Activated CD8-positive, alpha-beta T cell treated with anti-CD3 and anti-CD28 coated beads, Interleukin-2, amount 10 ng/mL, durations not matched to agents 7 days and 5 days (primary cell): ENCODE data around the gene DHRS4. TPM values are rescaled to one million over a fixed set of nuclear protein-coding genes. Genes with fewer than 3 reads are reported as not detected.
"Not testable (repeated sequence)": the region's sequence is repeated elsewhere in the genome, so short reads cannot be mapped to it uniquely, and the experiment has no call there.

Experiments
- ATAC-seq: fragments of 150-1000 bp; cut with Tn5 transposase; one replicate; pipeline ENCODE4 v1.10.0; 2021; ENCODE audit warnings: moderate library complexity
- CTCF ChIA-PET: fragments of 350-600 bp; sonication (Branson Sonifier 250); formaldehyde crosslinking; loops from one replicate; lab custom pipeline; 2021; ENCODE audit warnings: antibody characterized with exemption; lab: Charles Lee
- POLR2A ChIA-PET: fragments of 350-600 bp; sonication (Branson Sonifier 250); formaldehyde crosslinking; loops from one replicate; lab custom pipeline; 2021; ENCODE audit warnings: antibody characterized with exemption; lab: Charles Lee
- DNase-seq: peaks from one replicate; pipeline ENCODE4 v3.0.0-alpha.2; 2020
- H3K27ac Mint-ChIP-seq: one replicate; pipeline ENCODE4 v1.8.0; 2021; ENCODE audit warnings: mild to moderate bottlenecking, mixed read lengths
- H3K27me3 Mint-ChIP-seq: one replicate; pipeline ENCODE4 v1.8.0; 2021; ENCODE audit warnings: low read depth, mixed read lengths
- H3K36me3 Mint-ChIP-seq: one replicate; pipeline ENCODE4 v1.8.0; 2021; ENCODE audit warnings: low read depth, mixed read lengths
- H3K4me1 Mint-ChIP-seq: one replicate; pipeline ENCODE4 v1.8.0; 2021; ENCODE audit warnings: low read depth, mixed read lengths
- H3K4me3 Mint-ChIP-seq: one replicate; pipeline ENCODE4 v1.8.0; 2021; ENCODE audit warnings: mild to moderate bottlenecking, mixed read lengths
- H3K9me3 Mint-ChIP-seq: one replicate; pipeline ENCODE4 v1.8.0; 2022; ENCODE audit warnings: mixed read lengths; ENCODE audit not compliant: insufficient read depth
- total RNA-seq, 2 experiments: library from RNA; stranded (reverse); gene quantifications; one replicate each; pipeline ENCODE4 v1.2.3, GENCODE V29; 2021

DHRS4 gene
- total RNA-seq, 2 experiments from 2014 or later: 18.3 to 19.4 TPM

DNA sequence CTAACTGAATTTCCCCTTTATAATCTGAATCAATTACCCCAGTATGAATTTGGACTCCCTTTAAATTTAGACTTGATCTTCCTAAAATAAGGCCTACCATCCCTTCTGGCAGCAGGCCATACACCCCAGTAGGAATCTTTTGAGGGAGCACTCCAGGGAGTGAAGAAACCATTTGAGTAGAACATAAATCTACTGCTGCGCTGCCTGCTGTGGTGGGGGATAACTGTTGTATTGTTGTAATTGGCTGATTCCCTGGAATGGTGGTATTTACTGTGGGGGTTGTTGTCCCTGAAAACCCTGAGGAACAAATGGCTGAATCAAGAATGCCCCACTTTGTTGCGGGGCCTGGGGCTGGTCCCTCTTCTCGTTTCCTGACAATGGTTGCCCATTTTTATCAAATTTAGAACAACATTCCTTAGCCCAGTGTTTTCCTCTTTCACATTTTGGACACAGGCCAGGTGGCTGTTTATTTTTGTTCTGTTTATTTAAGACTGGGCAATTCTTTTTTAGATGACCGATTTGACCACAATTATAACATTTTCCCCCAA, 59.2 kb downstream of the DHRS4 start:
- H3K4me3 Mint-ChIP-seq, ATAC-seq, POLR2A ChIA-PET, DNase-seq, H3K27ac Mint-ChIP-seq, H3K9me3 Mint-ChIP-seq: not testable (repeated sequence)
- CTCF ChIA-PET: interaction anchor here (1.6 kb wide), 1 partner anchor 78 kb away, joined by 5 read pairs; no protein-coding TSS in a partner anchor
- H3K27me3 Mint-ChIP-seq: peaks cover 14% of the 10 kb centered on the region
- H3K4me1 Mint-ChIP-seq: peaks cover 33% of the 10 kb centered on the region
- peaks cover 14% of the 10 kb centered on the region for H3K36me3 Mint-ChIP-seq

DNA sequence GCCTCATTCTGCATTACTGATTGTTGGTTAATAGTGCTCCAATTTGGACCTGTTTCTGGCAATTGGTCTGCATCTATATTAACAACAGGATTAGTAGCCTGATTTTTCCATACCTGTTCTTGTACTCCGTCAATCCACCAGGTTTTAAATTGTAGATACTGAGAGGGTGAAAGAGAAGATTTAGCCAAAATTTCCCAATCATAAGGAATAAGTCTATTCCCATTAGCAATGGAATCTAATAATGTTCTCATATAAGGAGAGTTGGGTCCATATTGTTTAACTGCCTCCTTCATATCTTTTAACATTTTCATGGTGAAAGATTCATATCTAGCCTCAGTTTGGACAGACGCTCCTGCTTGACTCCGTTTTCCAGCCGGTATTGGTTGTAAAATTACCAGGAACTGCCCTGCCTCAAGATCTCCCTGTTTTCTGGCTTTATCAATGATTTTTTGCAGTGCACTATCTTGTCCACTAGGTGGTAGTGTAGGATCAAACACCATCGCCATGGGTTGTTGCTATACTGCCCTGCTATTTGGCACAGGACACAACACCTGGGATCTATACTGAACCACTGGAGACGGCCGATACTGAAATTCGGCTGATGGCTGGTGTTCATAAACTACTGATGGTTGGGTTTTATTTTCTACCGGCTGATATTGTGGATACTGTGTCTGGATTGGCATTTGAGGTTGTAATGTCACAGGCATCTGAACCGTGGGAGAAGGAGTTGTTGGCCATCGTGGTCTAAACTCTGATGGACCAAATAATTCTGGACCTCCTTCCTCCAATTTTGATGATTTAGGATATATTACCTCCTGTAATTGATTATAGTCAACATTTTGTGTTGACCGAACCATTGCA, 60.3 kb downstream of the DHRS4 start:
- peaks cover 10% of the 10 kb centered on the region for H3K36me3 Mint-ChIP-seq
- CTCF ChIA-PET: interaction anchor here (0.7 to 1.6 kb wide), 6 partner anchors 32 to 95 kb away, joined by 3 to 7 read pairs (median 4); no protein-coding TSS in a partner anchor
- ATAC-seq (peak; percentile 90), DNase-seq (peak; percentile 67)
- H3K4me3 Mint-ChIP-seq: no peak overlapping the region
- peaks cover 21% of the 10 kb centered on the region for H3K27me3 Mint-ChIP-seq
- POLR2A ChIA-PET: no interaction called here
- no peak overlapping the region for H3K27ac Mint-ChIP-seq
- H3K9me3 Mint-ChIP-seq: no peaks in the 10 kb centered on the region
- H3K4me1 Mint-ChIP-seq: peaks cover 23% of the 10 kb centered on the region

DNA sequence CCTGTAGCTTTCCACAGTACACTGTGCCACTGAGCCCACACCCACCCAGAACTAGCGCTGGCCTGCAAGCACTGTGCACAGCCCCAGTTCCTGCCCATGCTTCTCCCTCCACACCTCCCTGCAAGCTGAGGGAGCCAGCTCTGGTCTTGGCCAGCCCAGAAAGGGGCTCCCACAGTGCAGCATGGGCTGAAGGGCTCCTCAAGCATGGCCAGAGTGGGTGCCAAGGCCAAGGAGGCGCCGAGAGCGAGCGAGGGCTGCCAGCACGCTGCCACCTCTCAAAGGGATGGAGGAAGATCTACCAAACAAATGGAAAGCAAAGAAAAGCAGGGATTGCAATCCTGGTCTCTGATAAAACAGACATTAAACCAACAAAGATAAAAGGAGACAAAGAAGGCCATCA, 62.2 kb downstream of the DHRS4 start:
- DNase-seq, H3K4me3 Mint-ChIP-seq, POLR2A ChIA-PET, H3K27ac Mint-ChIP-seq, ATAC-seq, H3K36me3 Mint-ChIP-seq, H3K9me3 Mint-ChIP-seq, H3K4me1 Mint-ChIP-seq: not testable (repeated sequence)
- H3K27me3 Mint-ChIP-seq: peaks cover 23% of the 10 kb centered on the region
- CTCF ChIA-PET: interaction anchor here (1.4 kb wide), 1 partner anchor 41 kb away, joined by 5 read pairs; no protein-coding TSS in a partner anchor

Other genes with a start within 250 kb of the DHRS4 start
- gene DHRS4L2, start 35.2 kb downstream of the DHRS4 start, total RNA-seq: 10 to 100 TPM; 17.7 to 19.1 TPM
- under 1 TPM; 0.86 to 0.95 TPM for gene CARMIL3, start 98.2 kb downstream of the DHRS4 start, total RNA-seq
- gene CPNE6, start 117.8 kb downstream of the DHRS4 start, total RNA-seq: under 1 TPM in 1 of 2 experiments, not detected in 1; 0.10 TPM
- 10 to 100 TPM; 49.6 to 54.9 TPM for gene PCK2, start 140.5 kb downstream of the DHRS4 start, total RNA-seq
- gene DCAF11, start 161.0 kb downstream of the DHRS4 start, total RNA-seq: 100 to 1,000 TPM; 101 to 107 TPM
- gene NRL, start 161.2 kb downstream of the DHRS4 start, total RNA-seq: 1 to 10 TPM; 2.8 to 3.4 TPM
- 1 to 10 TPM; 1.4 to 2.1 TPM for gene FITM1, start 176.9 kb downstream of the DHRS4 start, total RNA-seq
- 100 to 1,000 TPM; 516 to 530 TPM for gene PSME1, start 182.4 kb downstream of the DHRS4 start, total RNA-seq
- gene EMC9, start 187.8 kb downstream of the DHRS4 start, total RNA-seq: 10 to 100 TPM; 49.9 to 53.2 TPM
- 100 to 1,000 TPM; 635 to 636 TPM for gene PSME2, start 192.8 kb downstream of the DHRS4 start, total RNA-seq
- 100 to 1,000 TPM; 123 to 142 TPM for gene RNF31, start 193.7 kb downstream of the DHRS4 start, total RNA-seq
- 100 to 1,000 TPM; 221 to 242 TPM for gene IRF9, start 207.5 kb downstream of the DHRS4 start, total RNA-seq
- gene REC8, start 218.3 kb downstream of the DHRS4 start, total RNA-seq: 10 to 100 TPM; 54.5 to 58.6 TPM
- gene IPO4, start 235.0 kb downstream of the DHRS4 start, total RNA-seq: 10 to 100 TPM; 56.3 to 60.1 TPM
- gene TM9SF1, start 241.7 kb downstream of the DHRS4 start, total RNA-seq: 10 to 100 TPM; 29.3 to 32.8 TPM